ENCODE measurements around the gene CDK14.

GRCh38 chr7:90876701-90877100, 280.6 kb downstream of the CDK14 start:
- TF ChIP-seq EZH2 (IDR thresholded peaks at IDR 0.05; ENCODE audit: low read length, missing control alignments) (no peak), CTCF (conservative IDR thresholded peaks at IDR 0.05 in 1 of 2, IDR thresholded peaks at IDR 0.05 in 1 of 2; ENCODE audit: low read depth in 1 of 2, low read length in 2 of 2) (no peak)

Measured in fibroblast of lung (primary cell).